NK-92 (cell line): ENCODE results near the gene NAIF1.
"Not testable (repeated sequence)": the region's sequence is repeated elsewhere in the genome, so short reads cannot be mapped to it uniquely, and the experiment has no call there.

ENCODE experiments used
- DNase-seq: peaks from one replicate; lab custom pipeline; 2025; ENCODE audit not compliant: unreplicated experiment; lab: John Stamatoyannopoulos, UW

NAIF1 gene

DNA sequence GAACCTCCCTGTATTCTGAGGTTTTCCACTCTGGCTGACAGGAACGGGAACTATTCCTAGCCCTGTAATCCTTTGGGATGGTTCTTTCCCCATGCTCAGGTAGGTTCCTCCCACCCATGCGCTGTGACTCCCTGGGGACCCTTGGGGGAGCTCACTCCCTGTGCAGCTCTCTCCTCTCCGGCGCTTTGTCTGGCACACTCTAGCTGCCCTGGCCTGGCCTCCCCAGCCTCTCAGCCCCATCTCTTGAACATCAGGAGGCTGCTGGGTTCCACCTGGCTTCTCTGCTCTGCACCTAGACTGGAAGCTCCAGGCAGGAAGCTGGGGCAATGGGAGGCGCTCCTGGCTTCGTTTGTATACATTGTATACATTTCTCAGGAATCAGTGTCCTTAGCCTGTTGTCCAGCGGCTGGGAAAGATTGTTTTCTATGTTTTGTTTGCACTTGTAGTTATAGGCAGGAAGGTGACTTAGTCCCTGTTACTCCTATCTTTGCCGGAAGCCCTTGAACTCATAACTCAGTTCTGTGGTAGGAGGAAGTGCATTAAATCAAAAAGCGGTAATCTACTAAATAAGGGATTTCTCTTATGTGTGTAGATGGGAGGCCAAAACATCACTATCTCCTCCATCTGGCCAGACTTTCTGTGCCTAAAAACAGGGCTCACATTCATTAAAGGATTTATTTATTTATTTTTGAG lies 21.3 kb upstream of the NAIF1 start:
- DNase-seq, result no peak

DNA sequence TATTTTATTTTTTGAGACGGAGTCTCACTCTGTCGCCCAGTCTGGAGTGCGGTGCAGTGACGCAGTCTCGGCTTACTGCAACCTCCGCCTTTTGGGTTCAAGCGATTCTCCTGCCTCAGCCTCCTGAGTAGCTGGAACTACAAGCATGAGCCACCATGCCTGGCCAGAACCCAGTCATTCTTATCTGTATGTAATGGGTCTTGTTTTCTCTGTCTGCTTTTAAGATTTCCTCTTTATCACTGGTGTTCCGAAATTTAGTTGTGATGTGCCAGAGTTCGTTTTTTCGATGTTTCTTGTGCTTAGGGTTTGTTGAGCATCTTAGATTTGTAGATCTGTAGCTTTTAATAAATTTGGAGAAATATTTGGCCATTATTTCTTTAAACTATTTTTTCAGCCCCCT lies 20.1 kb upstream of the NAIF1 start:
- no peak for DNase-seq

DNA sequence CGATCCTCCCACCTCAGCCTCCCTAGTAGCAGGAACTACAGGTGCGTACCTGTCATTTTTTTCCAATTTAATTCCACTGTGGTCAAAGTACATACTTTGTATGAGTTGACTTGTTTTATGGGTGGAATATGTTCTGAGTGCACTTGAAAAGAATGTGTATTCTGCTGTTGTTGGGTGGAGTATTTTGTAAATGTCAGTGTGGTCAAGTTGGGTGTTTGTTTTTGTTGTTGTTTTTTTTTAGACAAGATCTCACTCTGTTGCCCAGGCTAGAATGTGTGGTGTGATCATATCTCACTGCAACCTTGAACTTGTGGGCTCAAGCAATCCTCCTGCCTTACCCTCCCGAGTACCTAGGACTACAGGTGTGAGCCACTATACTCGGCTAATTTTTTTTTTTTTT lies 18.8 kb upstream of the NAIF1 start:
- no peak for DNase-seq

DNA sequence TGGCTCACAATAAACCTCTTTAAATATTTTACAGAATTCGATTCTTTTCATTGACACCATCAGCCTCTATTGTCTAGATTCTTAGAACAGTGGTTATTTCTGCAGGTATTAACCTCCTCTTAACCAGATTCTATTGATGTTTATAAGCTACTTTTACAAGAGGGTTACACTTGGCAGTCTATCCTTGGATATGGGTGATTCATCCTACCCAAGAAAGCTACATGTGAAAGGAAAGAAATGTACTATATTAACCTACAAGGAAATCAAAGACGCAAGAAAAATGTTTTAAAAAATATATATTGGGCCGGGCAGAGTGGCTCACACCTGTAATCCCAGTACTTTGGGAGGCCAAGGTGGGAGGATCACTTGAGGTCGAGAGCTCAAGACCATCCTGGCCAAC lies 17.6 kb upstream of the NAIF1 start:
- no peak for DNase-seq

DNA sequence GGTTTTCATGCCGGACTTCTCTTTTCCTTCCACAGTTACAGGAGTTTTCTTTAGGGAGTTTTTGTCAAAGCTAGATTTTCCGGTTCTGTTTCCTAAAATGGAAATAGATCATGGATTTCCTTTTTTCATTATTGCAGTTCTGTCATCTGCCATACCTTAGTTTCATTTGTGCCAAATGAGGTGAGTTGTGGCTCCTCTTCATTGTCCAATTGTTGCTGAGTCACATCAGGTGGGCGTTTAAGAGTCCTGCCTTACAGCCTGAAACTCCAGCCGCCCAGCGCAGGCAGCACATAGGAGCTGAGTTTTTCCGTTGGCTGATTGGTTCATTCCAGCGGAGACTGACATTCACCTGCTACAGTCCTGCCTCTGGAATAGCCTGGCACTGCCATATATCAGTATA lies 15.0 kb upstream of the NAIF1 start:
- DNase-seq, result no peak

DNA sequence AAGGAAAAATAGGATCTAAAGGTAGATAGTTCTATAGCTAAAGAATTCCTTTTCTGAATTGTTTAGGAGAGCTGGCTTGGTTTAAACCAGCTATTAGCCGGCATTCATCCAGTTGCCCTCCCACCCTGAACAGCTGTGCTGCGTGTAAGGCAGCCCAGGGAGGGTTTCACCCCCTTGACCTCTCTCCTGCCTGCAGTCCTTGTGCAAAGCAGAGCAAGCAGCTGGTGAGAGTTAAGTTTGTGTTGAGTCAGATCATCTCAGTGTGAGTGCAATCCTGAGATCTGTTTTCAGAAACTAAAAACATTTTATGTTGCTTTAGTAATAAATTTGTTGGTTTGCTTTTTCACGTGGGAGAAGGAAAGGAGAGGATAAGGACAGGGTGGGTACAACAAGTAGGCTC lies 13.9 kb upstream of the NAIF1 start:
- no peak for DNase-seq

DNA sequence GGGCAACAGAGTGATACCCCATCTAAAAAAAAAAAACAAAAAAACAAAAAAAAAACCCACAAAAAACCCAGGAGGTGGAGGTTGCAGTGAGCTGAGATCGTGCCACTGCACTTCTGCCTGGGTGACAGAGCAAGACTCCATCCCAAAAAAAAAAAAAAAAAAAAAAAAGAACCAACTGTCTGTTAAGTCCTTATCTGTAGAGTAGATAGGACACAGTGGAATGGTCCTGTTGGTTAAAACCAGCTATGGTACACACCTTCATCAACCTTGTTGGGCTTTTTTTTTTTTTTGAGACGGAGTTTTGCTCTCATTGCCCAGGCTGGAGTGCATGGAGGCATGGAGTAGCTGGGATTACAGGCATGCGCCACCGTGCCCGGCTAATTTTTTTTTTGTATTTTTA lies 13.1 kb upstream of the NAIF1 start:
- no peak for DNase-seq

DNA sequence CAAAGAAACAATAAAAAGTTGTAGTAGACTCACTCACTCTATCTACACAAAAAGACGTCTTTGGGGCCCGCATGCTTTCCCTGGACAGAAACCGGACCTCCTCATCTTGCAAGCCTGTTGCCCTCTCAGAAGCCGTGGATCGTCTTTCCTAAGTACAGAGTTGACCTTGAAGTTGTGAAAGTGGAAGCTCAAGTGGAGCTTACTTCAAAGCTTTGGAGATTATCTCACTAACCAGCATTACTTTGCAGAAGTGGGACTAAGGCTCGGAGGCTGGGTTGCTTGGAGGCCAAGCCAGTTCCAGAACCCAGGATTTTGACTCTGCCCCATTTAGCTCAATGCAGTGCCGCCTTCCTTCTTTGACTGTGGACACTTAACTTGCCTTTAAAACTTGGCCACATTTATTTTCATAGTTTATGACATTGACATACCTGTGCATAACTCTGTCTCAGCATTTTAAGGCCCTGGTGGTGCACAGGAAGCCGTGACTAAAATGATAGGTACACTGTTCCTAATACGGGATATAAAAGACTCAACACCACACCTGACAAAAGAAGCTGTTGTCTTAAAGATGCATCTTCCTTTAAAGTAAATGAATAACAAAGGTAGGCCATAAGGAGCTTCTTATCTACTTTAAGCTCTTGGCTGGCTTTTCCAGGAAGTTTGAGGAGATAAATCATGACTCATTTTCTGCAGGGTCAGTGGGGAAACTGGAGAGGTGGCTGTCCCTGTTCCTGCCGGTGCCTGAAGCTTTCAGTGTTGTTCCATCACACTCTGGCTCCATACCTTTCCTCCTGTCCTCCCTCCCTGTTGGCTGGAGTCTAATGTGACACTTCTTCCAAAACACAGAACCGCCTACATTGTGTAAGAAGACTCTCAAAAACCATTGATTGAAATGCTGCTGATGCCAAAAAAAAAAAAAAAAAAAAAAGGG lies 11.6 kb upstream of the NAIF1 start:
- no peak for DNase-seq

DNA sequence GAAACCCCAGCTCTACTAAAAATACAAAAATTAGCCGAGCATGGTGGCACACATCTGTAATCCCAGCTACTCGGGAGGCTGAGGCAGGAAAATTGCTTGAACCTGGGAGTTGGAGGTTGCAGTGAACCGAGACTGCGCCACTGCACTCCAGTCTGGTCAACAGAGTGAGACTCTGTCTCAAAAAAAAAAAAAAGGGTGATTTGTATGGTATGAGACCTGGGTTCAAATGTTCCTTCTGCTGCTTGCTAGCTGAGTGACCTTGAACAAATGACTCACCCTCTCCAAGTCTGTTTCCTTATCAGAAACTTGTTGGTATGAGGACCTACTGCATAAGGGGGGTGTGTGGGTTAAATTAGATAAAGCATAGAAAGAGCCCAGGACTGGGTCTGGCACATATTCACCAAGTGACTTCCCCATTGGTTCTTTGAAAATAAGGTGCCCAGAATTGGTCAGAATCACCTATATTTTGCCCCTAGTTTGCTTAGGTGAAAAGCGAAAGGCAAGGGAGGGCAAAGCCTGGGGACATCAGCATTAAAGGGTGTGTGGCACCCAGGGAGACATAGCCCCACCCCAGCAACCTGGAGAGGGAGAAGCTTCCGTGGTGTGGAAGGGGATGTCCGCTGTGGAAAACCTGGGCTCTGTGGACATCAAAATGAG lies 10.9 kb upstream of the NAIF1 start:
- no peak for DNase-seq

DNA sequence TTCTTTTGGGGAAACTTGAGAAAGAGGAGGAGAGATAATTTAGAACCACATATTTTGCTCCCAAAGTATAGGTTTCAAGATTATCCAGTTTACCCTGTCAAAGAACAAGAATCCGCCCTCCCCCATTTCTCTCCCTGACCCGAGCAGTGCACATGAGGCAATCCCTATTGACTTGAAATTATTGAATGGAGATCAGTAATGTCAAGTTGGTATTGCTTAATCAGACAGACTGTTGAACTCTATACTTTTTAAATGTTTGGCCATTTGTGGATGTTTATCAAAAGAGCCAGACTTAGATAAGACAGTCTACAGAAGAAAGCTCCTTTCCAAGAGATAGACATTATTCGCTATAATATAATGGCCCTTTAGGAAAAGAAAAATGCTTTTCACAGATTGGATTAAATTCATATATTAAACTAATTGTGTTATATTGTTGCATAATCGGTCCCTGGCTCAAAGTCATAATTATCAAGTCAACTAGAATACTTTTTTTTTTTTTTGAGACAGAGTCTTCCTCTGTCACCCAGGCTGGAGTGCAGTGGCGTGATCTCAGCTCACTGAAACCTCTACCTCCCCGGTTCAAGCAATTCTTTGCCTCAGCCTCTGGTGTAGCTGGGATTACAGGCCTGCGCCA lies 6.2 kb upstream of the NAIF1 start:
- no peak for DNase-seq

DNA sequence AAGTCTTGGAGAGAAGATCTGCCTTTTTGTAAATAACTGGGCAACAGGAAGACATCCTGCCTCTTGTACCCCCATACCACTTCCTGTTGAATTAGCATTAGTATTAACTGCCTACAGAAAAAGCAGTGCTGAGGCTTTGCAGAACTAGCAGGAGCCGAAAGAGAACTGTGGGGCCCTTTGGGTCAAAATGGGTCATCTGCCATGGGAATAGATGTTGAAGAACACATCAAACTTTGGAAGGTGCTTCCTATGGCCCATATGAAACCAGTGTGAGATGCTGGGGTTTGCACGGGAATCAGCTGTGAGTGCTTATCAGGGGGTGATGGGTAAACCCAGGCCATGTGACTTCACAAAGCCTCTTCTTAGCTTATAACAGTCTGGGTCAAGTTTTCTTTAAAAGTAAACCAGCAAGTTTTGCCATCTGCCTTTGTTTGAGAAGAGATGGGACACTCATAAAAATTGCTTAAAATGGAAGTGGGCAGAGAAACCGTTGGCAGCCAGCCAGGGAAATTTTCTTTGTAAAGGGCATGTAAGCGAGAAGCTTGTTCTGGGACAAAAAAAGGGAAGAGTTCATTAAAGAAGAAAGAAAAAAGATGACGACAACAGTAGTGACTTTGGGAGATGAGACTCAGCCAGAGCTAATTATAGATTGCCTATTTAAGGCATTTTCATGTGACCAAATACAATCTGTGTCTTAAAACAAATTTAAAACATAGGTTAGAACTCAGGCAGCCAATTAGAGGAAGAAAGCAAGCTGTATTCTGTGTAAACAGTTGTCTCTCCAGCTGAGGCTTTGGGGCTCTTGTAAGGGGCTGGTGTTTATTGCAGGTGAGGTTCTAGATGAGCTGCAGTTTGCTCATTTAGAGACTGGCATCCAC lies 5.3 kb upstream of the NAIF1 start:
- DNase-seq, result no peak

DNA sequence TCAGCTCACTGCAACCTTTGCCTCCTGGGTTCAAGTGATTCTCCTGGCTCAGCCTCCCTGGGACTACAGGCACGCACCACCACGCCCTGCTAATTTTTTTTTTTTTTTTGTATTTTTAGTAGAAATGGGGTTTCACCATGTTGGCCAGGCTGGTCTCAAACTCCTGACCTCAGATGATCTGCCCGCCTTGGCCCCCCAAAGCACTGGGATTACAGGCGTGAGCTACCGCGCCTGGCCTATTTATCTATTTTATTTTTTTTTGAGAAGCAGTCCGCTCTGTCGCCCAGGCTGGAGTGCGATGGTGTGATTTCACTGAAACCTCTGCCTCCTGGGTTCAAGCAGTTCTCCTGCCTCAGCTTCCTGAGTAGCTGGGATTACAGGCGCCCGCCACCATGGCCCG lies 4.4 kb upstream of the NAIF1 start:
- not testable (repeated sequence) for DNase-seq

DNA sequence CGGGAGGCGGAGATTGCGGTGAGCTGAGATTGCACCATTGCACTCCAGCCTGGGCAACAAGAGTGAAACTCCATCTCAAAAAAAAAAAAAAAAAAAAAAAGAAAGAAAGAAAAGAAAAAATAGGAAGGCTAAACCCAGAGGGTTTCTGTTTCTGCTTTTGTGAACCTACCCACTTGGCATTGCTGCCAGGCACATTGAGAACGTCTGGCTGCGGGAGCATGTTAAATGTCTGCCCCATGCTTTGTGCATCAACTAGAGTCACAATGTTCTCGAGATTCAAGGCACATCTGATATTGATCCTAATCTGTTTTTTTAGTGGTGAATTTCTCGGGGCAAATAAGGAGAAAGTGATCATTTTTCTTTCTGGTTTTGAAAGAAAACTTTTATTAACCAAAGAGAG lies 3.8 kb upstream of the NAIF1 start:
- no peak for DNase-seq

DNA sequence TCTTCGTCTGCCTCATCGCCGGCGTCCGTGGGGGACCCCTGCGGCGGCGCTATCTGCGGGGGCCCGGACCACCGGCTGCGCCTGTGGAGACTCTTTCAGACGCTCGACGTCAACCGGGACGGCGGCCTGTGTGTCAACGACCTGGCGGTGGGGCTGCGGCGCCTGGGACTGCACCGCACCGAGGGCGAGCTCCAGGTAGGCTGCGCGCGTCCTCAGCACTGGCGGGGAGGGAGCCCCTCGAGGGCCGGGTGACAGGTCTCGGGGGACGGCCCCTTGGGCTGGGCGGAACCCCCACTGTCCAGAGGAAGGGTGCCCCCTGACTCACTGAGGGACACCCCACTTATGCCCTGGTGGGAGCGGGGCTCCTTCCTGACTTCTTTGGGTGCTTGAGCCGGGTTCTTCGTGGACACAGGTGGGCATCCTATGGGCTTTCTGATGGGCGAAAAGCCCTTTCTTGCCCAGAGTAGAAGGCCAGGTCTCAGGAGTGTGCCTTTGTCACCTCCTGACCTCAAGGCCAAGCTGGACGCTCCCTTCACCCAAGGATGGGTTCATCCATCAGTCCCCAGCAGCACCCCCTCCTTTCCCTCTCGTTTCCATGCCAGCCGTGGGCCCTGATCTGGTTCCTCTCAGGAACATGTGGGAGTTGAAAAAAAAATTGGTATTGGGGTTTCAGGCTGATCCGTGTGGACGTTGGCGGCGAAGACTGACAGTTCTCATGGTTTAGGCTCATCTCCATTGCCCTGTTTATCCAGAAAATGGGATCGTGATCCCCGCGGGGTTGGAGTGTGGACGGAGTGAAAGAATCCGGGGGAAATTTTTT lies 1.5 kb upstream of the NAIF1 start:
- DNase-seq, result no peak

DNA sequence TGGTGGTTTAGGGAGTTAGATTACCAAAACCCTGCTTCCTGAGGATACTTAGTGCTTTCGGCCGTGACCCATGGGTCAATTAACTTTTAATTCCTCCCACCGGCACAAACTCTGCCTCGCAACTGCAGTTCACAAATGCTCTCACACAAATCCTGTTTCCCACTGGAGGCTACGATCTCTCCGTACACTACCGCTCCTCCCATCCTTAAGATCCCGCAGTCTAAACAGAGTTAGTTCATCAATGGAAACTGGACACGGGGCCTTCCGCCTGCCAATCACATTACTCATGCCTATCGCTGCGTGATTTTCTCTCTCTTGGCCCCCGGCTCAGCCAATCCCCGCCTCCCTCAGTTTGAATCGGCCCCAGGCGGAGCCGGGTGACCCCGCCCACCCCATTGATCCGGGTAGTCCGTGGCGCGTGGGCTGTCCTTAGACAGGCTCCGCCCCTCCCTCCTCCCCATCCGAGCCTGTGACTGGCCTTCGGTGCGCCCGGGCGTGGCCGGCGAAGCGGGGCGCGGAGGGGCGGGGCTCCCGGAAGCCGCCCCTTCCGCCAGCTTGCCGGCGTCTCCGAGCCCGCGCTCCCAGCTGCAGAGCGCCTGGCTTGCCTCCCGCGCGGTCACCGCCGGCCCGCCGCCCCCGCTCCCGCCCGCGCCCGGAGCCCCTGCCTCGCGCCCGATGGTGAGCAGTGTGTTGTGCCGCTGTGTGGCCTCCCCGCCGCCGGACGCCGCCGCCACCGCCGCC lies 695 bp upstream of the NAIF1 start, which contains the start of gene SLC25A25:
Gene SLC25A25 (plus strand): TSS at position 588 of the 741 bp plus-strand sequence. CDS start 88 bp downstream, at position 676.
- DNase-seq, result peak; percentile 96

DNA sequence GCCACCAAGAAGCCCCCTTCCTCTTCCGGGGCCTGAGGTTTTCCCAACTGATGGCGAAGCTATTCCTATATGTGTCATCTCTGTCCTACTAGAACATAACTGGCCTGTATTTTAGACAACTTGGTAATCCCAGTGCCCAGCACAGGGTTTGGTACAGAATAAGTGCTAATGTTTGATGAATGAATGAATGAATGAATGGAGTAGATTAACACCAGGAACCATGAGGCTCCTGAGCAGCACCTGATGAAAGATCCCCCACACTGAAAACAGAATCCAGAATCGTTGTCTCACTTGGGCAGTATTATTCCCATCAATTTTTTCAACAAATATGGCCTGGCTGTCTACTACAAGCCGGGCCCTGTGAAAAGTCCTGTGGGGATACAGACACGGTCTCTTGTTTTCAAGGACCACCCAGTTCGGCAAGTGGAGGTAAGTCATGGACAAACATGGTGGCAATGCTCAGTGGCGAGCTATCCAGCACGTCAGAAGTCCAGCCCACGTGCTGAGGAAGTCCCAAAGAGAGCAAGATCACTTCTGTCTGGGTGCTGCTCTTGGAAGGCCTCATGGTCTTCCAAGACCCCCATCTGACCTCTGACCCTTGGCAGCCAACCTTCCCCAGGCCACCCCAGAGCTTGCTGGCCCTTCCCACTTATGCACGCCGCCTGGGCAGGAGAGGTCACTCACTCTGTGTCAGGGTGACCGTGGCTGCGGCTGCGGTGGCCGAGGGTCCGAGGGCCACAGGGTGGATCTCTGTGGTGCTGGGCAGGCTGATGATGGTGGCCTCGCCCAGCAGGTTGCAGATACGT lies 1.0 kb downstream of the NAIF1 start:
- no peak for DNase-seq

DNA sequence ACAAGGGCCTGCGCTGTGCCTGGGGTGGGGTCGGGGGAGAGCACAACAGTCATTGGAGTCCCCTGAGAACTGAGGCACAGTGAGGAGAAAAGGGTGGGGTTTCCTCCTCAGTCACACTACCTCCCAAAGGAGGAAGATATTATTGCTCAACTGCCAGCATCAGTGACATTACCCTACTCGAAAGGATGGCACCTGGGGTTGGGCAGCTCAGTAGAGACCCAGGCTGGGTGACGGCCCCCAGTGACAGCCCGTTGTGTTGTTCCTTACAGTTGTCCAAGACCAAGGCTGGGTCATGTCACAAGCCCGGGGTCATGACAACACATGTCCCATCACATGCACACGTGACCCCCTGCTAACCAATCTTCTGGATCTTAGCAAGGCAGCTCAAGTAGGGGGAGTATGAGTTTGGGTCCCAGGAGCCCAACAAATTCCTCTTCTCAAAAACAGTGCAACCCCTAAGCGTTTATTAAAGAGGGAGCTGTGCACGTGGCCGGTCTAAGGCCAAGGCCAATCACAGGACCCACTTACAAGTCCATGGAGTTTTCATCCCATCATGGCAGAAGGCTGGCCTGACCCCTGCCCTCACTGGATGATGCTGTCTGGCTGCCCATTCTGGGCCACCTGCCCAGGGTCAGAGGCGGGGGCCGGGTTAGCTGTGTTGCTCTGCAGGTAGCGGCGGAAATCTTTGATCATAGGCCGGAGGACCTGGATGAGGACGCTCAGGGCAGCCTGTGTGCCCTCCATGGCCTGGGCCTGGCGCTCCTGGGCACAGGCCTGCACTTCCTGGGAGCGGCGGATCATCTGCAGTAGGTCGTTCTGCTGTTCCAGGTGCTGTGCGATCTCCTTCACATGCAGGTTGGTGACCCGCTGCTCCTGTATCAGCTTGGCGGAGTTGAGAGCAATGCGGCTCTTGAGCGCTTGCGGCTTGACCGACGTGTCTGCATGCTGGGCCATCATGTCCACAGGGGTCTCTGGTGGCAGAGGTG lies 4.0 kb downstream of the NAIF1 start:
- no peak for DNase-seq
